ENCODE measurements around the gene PURA.

Gene PURA

DNA sequence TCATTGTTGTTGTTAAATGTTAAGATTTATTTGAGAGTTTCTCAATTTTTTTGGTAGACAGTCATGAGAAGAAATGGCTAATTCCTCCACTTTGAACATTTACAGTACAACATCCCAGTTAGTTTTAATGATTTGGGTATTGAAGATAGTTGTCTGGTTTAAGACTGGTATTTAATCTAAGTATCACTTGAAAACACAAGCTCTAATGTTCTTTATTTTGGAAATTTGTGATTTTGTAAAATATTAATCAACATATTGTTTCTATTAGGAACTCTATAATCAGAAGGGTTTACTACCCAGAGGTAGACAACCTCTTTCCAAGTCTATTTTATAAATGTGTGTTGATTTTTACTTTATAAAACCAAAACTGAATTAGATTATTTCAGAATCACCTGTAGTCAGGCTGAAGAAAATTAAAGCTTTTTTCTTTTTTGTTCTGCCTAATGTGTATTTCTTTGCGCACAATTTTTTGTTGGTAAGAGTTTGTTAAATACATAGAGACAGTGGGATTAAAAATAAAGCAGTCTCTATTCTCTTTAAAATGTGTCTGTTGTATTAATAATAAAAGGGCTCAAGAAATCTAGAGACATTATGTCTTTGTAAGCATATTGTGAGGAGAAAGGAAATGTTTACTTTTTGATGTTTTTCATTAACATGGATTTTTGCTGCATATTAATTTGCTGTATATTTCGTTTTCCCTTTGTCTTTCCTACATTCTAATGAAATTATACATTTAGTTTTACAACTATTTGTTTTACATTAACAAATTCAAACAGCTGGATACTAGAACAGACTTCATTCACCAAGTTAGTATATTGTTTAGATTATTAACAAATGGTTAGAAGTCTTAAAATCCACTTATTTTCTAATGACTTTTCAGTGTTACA, 3.9 kb upstream of the PURA start:
- DNase-seq (ENCODE audit: low read depth, low spot score) = no peak

DNA sequence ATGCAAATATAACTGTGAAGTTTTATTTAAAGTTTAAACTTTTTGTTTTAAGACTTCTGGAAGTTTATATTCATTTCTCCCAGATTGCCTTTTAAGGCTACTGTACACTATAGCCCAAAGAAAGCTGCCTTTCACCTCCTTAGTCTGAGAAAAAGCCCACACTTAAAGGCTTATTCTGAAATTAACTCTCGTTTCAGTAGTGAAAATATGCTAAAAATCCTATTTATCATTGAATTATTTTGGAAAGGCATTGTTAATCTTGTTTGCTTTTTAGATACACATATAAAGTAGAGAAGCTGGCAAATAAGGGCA, 3.3 kb upstream of the PURA start:
- DNase-seq (ENCODE audit: low read depth, low spot score) = no peak

DNA sequence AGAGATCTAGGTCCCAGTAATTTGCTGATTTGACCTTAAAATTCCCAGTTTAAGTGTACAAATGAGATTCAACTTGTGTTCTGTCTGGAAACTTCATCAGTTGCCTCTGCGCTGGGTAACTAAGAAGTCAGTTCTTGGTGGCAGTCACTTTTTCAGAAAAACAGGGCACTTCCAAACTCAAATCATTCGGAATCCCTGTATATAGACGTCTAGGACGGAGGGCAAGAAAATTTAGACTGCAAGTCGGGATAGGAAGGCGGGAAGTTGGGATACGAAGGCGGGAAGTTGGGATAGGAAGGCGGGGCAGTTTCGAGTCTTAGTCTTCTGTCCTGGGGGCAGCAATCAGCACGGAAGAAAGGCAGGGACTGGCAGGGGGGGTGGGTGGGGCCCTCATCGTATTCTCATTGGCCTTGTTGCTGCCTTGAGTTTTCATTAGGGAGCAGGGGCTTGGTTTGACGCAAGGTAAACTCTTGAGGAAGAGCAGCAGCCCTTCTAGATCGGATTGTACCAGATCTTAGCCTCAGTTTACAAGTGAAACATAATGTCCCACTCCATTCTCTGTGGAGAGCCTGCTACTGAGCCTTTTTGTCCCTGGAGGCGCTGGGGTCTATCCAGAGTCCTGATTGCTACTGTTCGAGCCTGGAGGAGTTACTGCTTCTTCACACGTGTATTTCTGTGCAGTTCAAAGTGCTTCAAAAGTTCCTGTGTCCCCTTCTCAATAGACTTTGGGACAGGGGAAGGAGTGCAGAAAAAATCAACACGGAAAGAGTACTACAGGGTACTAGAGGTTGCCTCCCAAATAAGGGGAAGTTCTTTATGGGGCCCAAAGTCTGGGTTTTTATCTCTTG, 2.7 kb upstream of the PURA start:
- no peak for DNase-seq (ENCODE audit: low read depth, low spot score)

DNA sequence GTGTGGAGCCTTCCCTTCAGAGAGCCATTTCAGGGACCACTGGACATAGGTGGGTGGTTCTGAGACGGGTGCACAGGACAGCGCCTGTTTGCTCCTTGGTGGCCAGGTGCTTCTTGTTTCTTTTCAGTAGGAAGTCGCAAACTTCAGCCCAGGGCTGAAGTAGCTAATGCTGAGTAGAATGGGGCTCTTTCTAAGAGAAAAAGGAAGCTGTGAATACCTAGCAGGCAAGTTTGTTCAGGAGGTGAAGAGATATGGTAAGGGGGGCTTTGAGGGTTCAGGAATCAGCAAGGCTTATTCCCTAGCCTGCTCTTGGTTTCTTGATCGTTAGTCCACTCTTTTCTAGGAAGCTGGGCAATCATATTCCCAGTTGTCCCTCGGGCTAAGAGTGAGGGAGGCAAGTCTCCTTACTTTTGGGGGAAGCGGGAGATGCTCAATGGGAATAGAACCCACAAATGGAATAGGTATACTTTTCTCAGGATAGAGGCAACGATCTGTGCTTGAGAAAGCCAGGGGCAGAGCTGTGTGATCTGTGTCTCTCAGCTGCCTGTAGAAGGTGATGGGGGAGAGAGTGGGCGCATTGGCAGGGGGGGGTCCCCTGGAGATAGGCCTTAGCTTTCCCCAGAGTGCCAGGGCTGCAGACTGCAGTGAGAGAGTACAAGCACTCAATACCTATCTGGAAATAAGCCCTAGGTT, 1.9 kb upstream of the PURA start:
- DNase-seq (ENCODE audit: low read depth, low spot score) = no peak

GRCh38 chr5:140112685-140113179, 1.2 kb upstream of the PURA start:
- no peak for DNase-seq (ENCODE audit: low read depth, low spot score)

DNA sequence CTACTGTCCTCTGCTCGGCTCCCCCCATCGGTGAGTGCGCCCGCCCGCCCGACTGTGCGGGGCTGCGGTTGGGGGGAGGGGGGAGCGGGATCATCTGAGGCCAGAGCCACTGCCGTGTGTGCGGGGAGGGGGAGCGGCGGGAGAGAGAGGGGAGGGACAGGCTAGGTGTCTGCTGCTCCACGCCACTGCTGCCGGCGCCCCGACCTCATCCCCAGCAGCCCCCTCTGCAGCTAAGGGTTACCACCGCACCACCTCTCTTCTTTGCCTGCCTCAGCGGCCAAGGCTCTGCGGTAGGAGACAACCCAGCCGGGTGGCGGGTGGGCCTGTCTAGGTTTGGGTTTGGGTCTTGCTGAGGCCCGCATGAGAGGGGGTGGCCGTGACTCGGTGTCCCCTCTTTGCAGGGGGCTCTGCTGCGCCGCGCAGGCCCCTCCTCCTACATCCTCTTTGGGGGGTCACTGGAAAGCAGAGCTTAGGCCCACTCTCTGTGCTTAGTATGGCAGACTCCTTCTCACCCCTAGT, 670 bp upstream of the PURA start:
- DNase-seq (ENCODE audit: low read depth, low spot score) = no peak

- no peak for DNase-seq (ENCODE audit: low read depth, low spot score)
Measured at GRCh38 chr5:140114341-140115185, 654 bp downstream of the PURA start.

GRCh38 chr5:140115186-140115500, 1.2 kb downstream of the PURA start:
- DNase-seq (ENCODE audit: low read depth, low spot score) = no peak

- DNase-seq (ENCODE audit: low read depth, low spot score) = no peak
Measured at GRCh38 chr5:140116716-140117115, 2.8 kb downstream of the PURA start.

- DNase-seq (ENCODE audit: low read depth, low spot score) = no peak
Measured at GRCh38 chr5:140117523-140117922, 3.6 kb downstream of the PURA start.

GRCh38 chr5:140118302-140118936, 4.5 kb downstream of the PURA start:
- DNase-seq (ENCODE audit: low read depth, low spot score) = no peak

DNA sequence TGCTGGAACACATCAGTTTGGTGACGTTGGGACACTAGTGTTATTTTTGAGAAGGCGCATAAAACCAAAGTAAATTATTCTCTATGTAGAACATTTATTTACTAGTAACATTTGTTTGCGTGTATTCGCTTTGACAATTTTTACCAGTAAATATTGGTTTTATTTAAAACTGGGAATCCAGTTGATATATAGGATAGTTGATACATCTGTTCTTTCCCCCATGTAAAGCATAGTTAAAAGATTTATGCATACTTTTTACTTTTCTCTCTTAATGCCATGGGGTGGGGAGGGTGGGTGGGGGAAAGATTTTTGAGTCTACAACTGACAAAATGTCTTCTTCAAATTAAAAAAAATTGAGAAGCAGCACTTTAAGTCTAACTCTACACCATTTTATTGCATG, 11.7 kb downstream of the PURA start, which contains the start of gene IGIP:
IGIP (plus strand) TSS at position 301 of the 400 bp plus-strand sequence. CDS start 2,540 bp downstream, outside the sequence.
- DNase-seq (ENCODE audit: low read depth, low spot score) = no peak

- no peak for DNase-seq (ENCODE audit: low read depth, low spot score)
Measured at GRCh38 chr5:140126315-140127012, 12.6 kb downstream of the PURA start.

GRCh38 chr5:140128376-140128775, 14.5 kb downstream of the PURA start:
- no peak for DNase-seq (ENCODE audit: low read depth, low spot score)

GRCh38 chr5:140130949-140131733, 17.2 kb downstream of the PURA start:
- no peak for DNase-seq (ENCODE audit: low read depth, low spot score)

DNA sequence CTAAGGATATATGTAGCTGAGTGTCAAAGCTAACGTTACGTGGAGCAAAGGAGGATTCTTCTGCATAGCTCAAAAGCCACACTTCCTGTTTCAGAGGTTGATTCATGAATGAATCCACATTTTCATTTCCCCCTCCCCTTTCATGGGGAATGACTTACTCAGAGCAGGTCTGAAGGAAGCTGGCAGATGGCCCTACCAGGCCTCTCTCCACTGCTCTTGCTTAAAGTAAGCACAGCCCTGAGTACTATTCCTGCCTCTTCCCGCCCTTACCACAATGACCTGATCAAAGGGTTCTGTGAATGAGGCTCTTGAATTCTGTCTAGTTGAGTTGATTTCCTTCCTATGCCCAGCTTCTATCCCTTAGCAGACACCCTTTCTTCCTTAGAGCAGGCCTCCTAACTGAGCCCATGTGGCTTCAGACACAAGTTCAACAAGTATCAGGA, 18.1 kb downstream of the PURA start:
- peak; percentile 29 for DNase-seq (ENCODE audit: low read depth, low spot score)

- no peak for DNase-seq (ENCODE audit: low read depth, low spot score)
Measured at GRCh38 chr5:140133514-140134167, 19.7 kb downstream of the PURA start.

DNA sequence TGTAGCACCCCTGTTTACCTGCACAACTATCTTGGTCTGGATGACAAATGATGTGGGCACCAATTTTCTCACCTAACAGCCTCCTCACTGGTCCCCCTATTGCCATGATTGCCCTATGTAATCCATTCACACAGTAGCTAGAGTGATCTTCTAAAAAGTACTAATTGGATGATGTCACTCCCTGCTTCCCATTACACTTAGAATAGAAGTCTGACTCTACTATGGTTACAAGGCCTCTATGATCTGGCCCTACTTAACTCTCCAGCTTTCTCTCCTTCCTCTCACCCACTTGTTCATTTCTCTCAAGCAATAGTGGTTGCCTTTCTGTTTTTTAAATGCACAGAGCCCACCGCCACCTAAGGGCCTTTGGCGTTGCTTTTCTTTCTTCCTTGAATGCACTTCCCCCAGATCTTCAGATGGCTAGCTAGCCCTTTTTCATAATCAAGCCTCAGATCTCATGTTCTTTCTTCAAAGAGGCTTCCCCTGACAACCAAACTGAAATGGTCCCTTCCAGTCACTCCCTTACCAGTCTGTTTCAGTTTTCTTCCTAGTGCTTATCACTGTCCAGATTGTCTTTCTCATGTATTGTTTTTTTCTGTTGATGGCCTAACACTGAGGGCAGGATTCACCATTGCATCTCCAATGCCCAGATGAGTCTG, 20.5 kb downstream of the PURA start:
- no peak for DNase-seq (ENCODE audit: low read depth, low spot score)

All from smooth muscle cell of the brain vasculature (primary cell).